Measurements from ENCODE around the gene DOCK4.
"Not testable (repeated sequence)": the region's sequence is repeated elsewhere in the genome, so short reads cannot be mapped to it uniquely, and the experiment has no call there.

Gene DOCK4

GRCh38 chr7:111937163-111937562, 269.0 kb downstream of the DOCK4 start:
- DNase-seq = no peak

GRCh38 chr7:111933609-111934008, 272.6 kb downstream of the DOCK4 start:
- no peak for DNase-seq

GRCh38 chr7:111931958-111932357, 274.2 kb downstream of the DOCK4 start:
- no peak for DNase-seq

- DNase-seq = no peak
Measured at GRCh38 chr7:111931016-111931517, 275.1 kb downstream of the DOCK4 start.

- DNase-seq = no peak
Measured at GRCh38 chr7:111929264-111929663, 276.9 kb downstream of the DOCK4 start.

- DNase-seq = no peak
Measured at GRCh38 chr7:111927353-111928019, 278.7 kb downstream of the DOCK4 start.

GRCh38 chr7:111920329-111920728, 285.9 kb downstream of the DOCK4 start:
- DNase-seq = no peak

GRCh38 chr7:111919631-111920179, 286.5 kb downstream of the DOCK4 start:
- no peak for DNase-seq

- no peak for DNase-seq
Measured at GRCh38 chr7:111919164-111919563, 287.0 kb downstream of the DOCK4 start.

GRCh38 chr7:111918461-111918860, 287.7 kb downstream of the DOCK4 start:
- DNase-seq = no peak

- not testable (repeated sequence) for DNase-seq
Measured at GRCh38 chr7:111917404-111917803, 288.8 kb downstream of the DOCK4 start.

- no peak for DNase-seq
Measured at GRCh38 chr7:111914291-111914690, 291.9 kb downstream of the DOCK4 start.

GRCh38 chr7:111911166-111911961, 294.8 kb downstream of the DOCK4 start:
- DNase-seq = no peak

GRCh38 chr7:111910656-111911055, 295.5 kb downstream of the DOCK4 start:
- DNase-seq = no peak

- not testable (repeated sequence) for DNase-seq
Measured at GRCh38 chr7:111908673-111909072, 297.5 kb downstream of the DOCK4 start.

- DNase-seq = no peak
Measured at GRCh38 chr7:111903797-111904196, 302.4 kb downstream of the DOCK4 start.

- DNase-seq = no peak
Measured at GRCh38 chr7:111903016-111903415, 303.2 kb downstream of the DOCK4 start.

- no peak for DNase-seq
Measured at GRCh38 chr7:111900283-111900682, 305.9 kb downstream of the DOCK4 start.

- DNase-seq = no peak
Measured at GRCh38 chr7:111895049-111895448, 311.1 kb downstream of the DOCK4 start.

- DNase-seq = no peak
Measured at GRCh38 chr7:111894518-111894917, 311.7 kb downstream of the DOCK4 start.

GRCh38 chr7:111893190-111893589, 313.0 kb downstream of the DOCK4 start:
- no peak for DNase-seq

GRCh38 chr7:111892588-111892987, 313.6 kb downstream of the DOCK4 start:
- DNase-seq = no peak

GRCh38 chr7:111887734-111888133, 318.5 kb downstream of the DOCK4 start:
- no peak for DNase-seq

GRCh38 chr7:111886233-111886632, 320.0 kb downstream of the DOCK4 start:
- no peak for DNase-seq

All from MV-4-11 (cell line).